Endodermal cell (in vitro differentiated cells): Measurements from ENCODE around the gene MAPK1. TPM values are rescaled to one million over a fixed set of nuclear protein-coding genes. Genes with fewer than 3 reads are reported as not detected.

Source experiments
- DNase-seq: peaks from one replicate; pipeline ENCODE4 v3.0.0-alpha.2; 2017
- H3K27ac ChIP-seq: 2 replicates; pipeline ENCODE4 v1.5.1; 2013; ENCODE audit warnings: mild to moderate bottlenecking, low read depth, low read length, moderate library complexity
- H3K27me3 ChIP-seq: 2 replicates; pipeline ENCODE4 v1.6.1; 2013; ENCODE audit warnings: mild to moderate bottlenecking, low read length, moderate library complexity; ENCODE audit not compliant: insufficient read depth, control insufficient read depth, poor library complexity, severe bottlenecking
- H3K36me3 ChIP-seq: 2 replicates; pipeline ENCODE4 v1.7.0; 2013; ENCODE audit warnings: mild to moderate bottlenecking, low read length, moderate library complexity; ENCODE audit not compliant: control insufficient read depth, insufficient read depth
- H3K4me1 ChIP-seq: one replicate; pipeline ENCODE4 v1.7.0; 2013; ENCODE audit warnings: low read length; ENCODE audit not compliant: control insufficient read depth, insufficient read depth
- H3K4me3 ChIP-seq: 2 replicates; pipeline ENCODE4 v1.5.1; 2013; ENCODE audit warnings: mild to moderate bottlenecking, low read length, moderate library complexity
- H3K9ac ChIP-seq: 2 replicates; pipeline ENCODE4 v1.6.1; 2013; ENCODE audit warnings: mild to moderate bottlenecking, low read length, moderate library complexity; ENCODE audit not compliant: poor library complexity, severe bottlenecking; ENCODE audit errors: extremely low read depth
- H3K9me3 ChIP-seq: 2 replicates; pipeline ENCODE4 v1.6.1; 2013; ENCODE audit warnings: mild to moderate bottlenecking, low read length, moderate library complexity; ENCODE audit not compliant: control insufficient read depth
- H3K27ac Mint-ChIP-seq: 2 replicates; pipeline ENCODE4 v1.8.0; 2020; ENCODE audit warnings: mixed read lengths
- H3K27me3 Mint-ChIP-seq: 2 replicates; pipeline ENCODE4 v1.8.0; 2021; ENCODE audit warnings: mild to moderate bottlenecking, mixed read lengths; ENCODE audit not compliant: insufficient read depth
- H3K36me3 Mint-ChIP-seq: 2 replicates; pipeline ENCODE4 v1.8.0; 2020; ENCODE audit warnings: low read depth, mixed read lengths
- H3K4me1 Mint-ChIP-seq: 2 replicates; pipeline ENCODE4 v1.8.0; 2020; ENCODE audit warnings: mixed read lengths
- H3K4me3 Mint-ChIP-seq: 2 replicates; pipeline ENCODE4 v1.8.0; 2020; ENCODE audit warnings: mild to moderate bottlenecking, moderate library complexity, mixed read lengths
- H3K9me3 Mint-ChIP-seq: 2 replicates; pipeline ENCODE4 v1.8.0; 2020; ENCODE audit warnings: mild to moderate bottlenecking, mixed read lengths
- WGBS, 2 experiments: methylation state at CpG; one replicate each; pipeline versions ENCODE4 v1.1.5 to v1.1.7; 2013; ENCODE audit warnings: missing lambda C conversion rate in 2 of 2, mixed read lengths in 1 of 2; ENCODE audit not compliant: insufficient coverage in 1 of 2, insufficient read length in 1 of 2; 5-methylcytosine and 5-hydroxymethylcytosine counted together
- total RNA-seq, 2 donors: library from RNA; stranded (reverse); fragmentation: NEBNext Ultra II Directional in 1 of 2; extraction: Animal tissue kit (Norgen Biotek cat#: 25700) in 1 of 2; gene quantifications; 2 replicates in 1 of 2; 3 replicates in 1 of 2; pipeline ENCODE4 v1.2.1, GENCODE V29; 2021
- TF ChIP-seq, protein P1 (sequence below): fragments of 200-600 bp; sonication (generic); conservative IDR thresholded peaks from 2 replicates; pipeline ENCODE4 v1.5.0; 2021; ENCODE audit warnings: antibody characterized with exemption, mild to moderate bottlenecking

Gene MAPK1
- total RNA-seq, 2 donors from 2014 or later: 76.8 to 78.6 TPM

- peaks cover 14% of the 10 kb centered on the region for H3K36me3 ChIP-seq
- H3K9me3 ChIP-seq: no peaks in the 10 kb centered on the region
- H3K27ac ChIP-seq: no peak overlapping the region
- no peaks in the 10 kb centered on the region for H3K9me3 Mint-ChIP-seq
- no peak overlapping the region for H3K9ac ChIP-seq
- no peak overlapping the region for H3K4me3 Mint-ChIP-seq
- TF ChIP-seq, protein P1, sequence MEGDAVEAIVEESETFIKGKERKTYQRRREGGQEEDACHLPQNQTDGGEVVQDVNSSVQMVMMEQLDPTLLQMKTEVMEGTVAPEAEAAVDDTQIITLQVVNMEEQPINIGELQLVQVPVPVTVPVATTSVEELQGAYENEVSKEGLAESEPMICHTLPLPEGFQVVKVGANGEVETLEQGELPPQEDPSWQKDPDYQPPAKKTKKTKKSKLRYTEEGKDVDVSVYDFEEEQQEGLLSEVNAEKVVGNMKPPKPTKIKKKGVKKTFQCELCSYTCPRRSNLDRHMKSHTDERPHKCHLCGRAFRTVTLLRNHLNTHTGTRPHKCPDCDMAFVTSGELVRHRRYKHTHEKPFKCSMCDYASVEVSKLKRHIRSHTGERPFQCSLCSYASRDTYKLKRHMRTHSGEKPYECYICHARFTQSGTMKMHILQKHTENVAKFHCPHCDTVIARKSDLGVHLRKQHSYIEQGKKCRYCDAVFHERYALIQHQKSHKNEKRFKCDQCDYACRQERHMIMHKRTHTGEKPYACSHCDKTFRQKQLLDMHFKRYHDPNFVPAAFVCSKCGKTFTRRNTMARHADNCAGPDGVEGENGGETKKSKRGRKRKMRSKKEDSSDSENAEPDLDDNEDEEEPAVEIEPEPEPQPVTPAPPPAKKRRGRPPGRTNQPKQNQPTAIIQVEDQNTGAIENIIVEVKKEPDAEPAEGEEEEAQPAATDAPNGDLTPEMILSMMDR: no peak
- no peak overlapping the region for H3K27ac Mint-ChIP-seq
- no peaks in the 10 kb centered on the region for H3K27me3 Mint-ChIP-seq
- H3K4me1 ChIP-seq: peaks cover 6% of the 10 kb centered on the region
- peaks cover 23% of the 10 kb centered on the region for H3K36me3 Mint-ChIP-seq
- 95 to 96% methylated on average over 8 to 9 of the region's 10 CpGs for WGBS, 2 experiments
- peaks cover 39% of the 10 kb centered on the region for H3K4me1 Mint-ChIP-seq
- no peaks in the 10 kb centered on the region for H3K27me3 ChIP-seq
- no peak overlapping the region for H3K4me3 ChIP-seq
- no peak for DNase-seq
Measured at GRCh38 chr22:21856197-21856596, 11.2 kb downstream of the MAPK1 start.

DNA sequence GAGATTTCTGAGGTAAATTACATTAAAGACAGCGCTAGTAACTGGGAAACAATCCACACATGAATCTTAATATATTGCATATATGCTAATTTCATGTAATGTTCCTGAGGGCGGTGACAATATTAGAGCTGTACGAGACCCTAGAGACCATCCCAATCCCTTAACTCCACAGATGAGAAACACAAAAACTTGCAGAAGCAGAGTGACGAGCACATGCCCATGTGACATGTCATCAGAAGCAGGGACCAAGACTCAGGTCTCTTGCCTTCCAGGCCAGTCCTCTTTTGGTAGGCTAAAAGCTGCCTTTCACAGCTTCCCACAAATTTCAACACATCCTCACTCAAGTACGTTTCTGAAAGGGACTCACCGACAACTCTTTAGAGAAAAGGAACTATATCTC, 11.8 kb downstream of the MAPK1 start:
- no peaks in the 10 kb centered on the region for H3K9me3 Mint-ChIP-seq
- H3K4me1 Mint-ChIP-seq: peaks cover 35% of the 10 kb centered on the region
- H3K27me3 Mint-ChIP-seq: no peaks in the 10 kb centered on the region
- H3K27ac ChIP-seq: no peak overlapping the region
- H3K4me3 ChIP-seq: no peak overlapping the region
- no peaks in the 10 kb centered on the region for H3K27me3 ChIP-seq
- no peak overlapping the region for H3K4me3 Mint-ChIP-seq
- H3K36me3 ChIP-seq: peaks cover 14% of the 10 kb centered on the region
- H3K4me1 ChIP-seq: peaks cover 3% of the 10 kb centered on the region
- WGBS, 2 experiments: 77 to 92% methylated on average over 4 to 5 of the region's 6 CpGs
- H3K9ac ChIP-seq: no peak overlapping the region
- no peak for DNase-seq
- no peaks in the 10 kb centered on the region for H3K9me3 ChIP-seq
- TF ChIP-seq, protein P1: no peak
- no peak overlapping the region for H3K27ac Mint-ChIP-seq
- peaks cover 25% of the 10 kb centered on the region for H3K36me3 Mint-ChIP-seq

DNA sequence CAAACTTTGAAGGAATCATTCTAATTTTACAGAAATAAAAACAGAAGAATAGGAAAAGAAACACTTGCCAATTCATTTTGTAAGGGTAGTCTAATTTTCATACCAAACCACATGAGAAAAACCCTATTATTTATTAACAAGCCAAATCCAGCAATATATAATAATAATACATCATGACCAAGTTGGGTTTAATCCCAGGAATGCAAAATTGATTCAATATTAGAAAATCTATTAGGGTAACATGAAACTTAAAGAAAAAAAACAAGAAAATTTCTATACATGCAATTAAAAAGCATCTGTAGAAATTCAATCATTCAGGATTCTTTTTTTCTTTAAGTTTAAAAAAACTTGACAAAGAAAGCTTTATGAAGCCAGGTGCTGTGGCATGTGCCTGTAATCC, 16.8 kb downstream of the MAPK1 start:
- Mint-ChIP-seq H3K36me3 (peaks cover 47% of the 10 kb centered on the region), H3K4me3 (no peak overlapping the region), H3K27me3 (no peaks in the 10 kb centered on the region), H3K4me1 (peaks cover 18% of the 10 kb centered on the region), H3K27ac (no peak overlapping the region), H3K9me3 (peaks cover 24% of the 10 kb centered on the region)
- TF ChIP-seq, protein P1: no peak
- no peak overlapping the region for H3K27ac ChIP-seq
- H3K36me3 ChIP-seq: peaks cover 20% of the 10 kb centered on the region
- no peak overlapping the region for H3K4me3 ChIP-seq
- no peak for DNase-seq
- no peaks in the 10 kb centered on the region for H3K27me3 ChIP-seq
- H3K4me1 ChIP-seq: no peaks in the 10 kb centered on the region
- no peak overlapping the region for H3K9ac ChIP-seq
- peaks cover 18% of the 10 kb centered on the region for H3K9me3 ChIP-seq
